HG02798 (cell line): ENCODE measurements around the gene ASXL2.
A peak's percentile ranks its signal among the peaks of the same experiment; 100 is the strongest.
"Not testable (repeated sequence)": the region's sequence is repeated elsewhere in the genome, so short reads cannot be mapped to it uniquely, and the experiment has no call there.

ENCODE experiments used
- ATAC-seq: cut with Tn5 transposase; IDR thresholded peaks from one replicate; pipeline ENCODE4 v1.9.1; 2021; ENCODE audit warnings: mild to moderate bottlenecking; ENCODE audit not compliant: unreplicated experiment, poor library complexity

ASXL2 gene

GRCh38 chr2:25894135-25894830 is 16.0 kb upstream of the ASXL2 start:
- no peak for ATAC-seq

GRCh38 chr2:25891672-25892071 is 13.4 kb upstream of the ASXL2 start:
- no peak for ATAC-seq

GRCh38 chr2:25887624-25888242 is 9.4 kb upstream of the ASXL2 start:
- ATAC-seq: no peak

- no peak for ATAC-seq
Measured at GRCh38 chr2:25885933-25886332, 7.6 kb upstream of the ASXL2 start.

DNA sequence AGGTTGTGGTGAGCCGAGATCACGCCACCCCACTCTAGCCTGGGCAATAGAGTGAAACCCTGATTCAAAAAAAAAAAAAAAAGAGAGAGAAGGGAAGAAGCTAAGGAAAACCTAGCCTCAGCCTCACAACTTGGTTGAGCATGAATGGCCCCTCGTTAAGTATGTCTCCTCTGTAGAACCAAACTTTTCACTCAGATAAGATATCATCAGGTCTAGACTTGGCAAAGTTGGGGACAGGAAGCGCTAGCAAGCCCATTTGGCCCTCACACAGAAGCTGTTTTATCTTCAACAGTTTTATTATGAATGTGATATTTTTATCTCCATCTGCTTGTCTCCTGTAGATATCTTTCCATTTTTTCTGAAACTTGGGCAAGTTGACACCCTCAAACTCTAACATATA is 3.5 kb upstream of the ASXL2 start:
- ATAC-seq: no peak

DNA sequence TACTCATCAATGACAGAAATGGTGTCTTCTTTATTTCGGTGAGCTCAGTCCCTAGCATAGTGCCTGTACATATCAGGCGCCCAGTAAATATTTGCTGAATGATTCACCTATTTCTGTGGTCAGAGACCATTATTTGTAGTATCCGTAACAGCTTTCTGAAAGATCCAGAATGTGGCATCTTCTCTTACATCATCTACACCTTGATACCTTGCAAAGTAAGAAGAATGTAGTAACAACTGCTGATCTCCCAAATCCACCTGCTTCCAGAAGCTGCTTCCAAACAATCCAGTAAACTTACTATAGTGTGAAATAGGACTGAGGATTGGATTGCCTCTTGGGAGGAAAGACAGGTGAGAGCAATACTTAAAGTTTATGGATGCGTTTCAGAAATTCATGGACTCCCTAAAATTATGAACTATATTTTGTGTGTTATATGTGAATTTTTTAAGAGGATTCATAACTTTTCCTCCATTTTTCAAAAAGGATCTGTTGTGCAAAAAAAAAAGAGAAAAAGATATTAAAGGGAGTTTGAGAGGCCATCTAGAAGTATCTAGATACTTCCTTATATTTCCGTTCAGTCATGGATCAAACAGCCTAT is 945 bp upstream of the ASXL2 start:
- no peak for ATAC-seq

- ATAC-seq: peak; percentile 49
Measured at GRCh38 chr2:25877431-25878360, 591 bp downstream of the ASXL2 start.

DNA sequence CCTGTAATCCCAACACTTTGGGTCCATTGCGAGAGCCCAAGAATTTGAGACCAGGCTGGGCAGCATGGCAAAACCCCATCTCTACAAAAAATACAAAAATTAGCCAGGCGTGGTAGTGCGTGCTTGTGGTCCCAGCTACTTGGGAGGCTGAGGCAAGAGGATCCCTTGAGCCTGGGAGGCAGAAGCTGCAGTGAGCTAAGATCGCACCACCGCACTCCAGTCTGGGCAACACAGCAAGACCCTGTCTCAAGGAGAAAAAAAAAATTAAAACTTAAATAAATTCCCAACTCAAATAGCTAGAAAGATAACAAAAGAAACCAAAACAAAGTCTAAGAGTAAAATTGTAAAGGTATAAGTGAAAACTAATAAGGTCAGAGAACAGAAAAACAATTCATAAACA is 6.2 kb downstream of the ASXL2 start:
- no peak for ATAC-seq

DNA sequence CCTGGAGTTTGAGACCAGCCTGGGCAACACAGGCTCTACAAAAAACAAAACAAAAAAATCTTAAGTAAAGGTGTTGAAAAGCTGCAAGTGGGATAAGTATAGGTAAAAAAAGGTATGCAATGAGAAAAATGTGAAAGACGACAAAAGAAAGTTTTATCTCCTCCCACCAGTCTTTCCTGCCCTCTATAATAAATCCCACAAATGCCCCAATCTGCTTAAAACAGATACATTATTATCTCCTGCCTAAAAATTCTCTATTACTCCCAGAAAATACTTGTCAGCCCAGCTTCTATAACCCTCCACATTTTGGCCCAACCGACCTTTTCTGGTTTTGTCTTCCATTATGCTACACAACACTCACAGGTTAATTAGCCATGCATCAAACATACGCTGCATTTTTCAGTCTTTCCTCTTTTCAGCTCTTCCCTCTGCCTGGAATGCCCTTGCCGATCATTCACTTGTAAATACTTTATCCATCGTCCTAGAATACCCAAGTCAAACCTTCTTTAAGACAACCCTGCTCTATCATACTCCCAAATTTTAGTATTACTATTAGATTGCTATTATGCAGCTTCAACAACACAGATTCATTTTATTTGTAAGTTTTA is 10.8 kb downstream of the ASXL2 start:
- no peak for ATAC-seq

DNA sequence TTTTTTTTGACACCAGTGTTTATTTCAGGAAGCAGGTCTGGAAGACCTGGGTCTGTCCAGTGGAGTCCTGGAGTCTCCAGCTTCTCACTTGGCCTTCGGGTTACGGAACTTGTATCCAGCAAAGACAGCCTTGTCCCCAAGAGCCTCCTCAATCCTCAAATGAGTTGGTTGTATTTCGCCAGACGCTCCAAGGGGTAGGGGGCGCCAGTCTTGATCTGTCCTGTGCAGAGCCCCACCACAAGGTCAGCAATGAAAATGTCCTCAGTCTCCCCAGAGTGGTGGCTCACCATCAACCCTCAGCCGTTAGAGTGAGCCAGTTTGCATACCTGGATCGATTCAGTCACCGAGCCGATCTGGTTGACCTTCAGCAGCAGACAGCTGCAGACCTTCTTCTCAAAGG is 21.9 kb downstream of the ASXL2 start:
- no peak for ATAC-seq

DNA sequence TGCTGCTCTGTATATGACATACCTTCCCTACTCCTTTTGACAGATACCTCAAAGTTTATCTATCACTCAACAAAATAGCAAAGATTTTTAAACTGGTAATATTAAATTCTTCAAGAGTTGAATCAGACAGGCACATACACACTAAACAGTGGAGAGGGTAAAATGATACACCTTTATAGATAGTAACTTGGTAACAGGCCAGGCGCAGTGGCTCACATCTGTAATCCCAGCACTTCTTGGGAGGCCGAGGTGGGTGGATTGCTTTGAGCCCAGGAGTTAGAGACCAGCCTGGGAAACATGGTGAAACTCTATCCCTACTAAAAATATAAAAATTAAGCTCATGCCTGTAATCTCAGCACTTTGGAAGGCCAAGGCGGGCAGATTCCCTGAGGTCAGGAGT is 23.2 kb downstream of the ASXL2 start:
- no peak for ATAC-seq

DNA sequence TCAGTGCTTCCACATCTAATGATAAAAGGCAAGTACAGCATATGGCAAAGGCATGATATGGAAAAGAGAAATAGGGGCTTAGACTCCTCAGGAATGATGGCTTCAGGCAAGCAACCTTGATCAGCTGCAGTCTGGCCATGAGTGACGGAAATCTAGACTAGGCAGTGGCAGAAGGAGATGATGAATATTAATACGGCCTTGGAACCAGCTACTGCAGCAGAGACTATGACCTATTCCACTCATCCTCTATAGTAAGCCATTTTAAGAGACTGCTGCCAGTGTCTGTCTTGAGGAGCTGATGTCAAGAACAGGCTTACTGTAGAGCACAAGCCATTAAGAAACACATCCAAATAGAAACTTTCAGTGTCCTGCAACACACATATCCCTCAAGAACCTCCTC is 23.7 kb downstream of the ASXL2 start:
- no peak for ATAC-seq

DNA sequence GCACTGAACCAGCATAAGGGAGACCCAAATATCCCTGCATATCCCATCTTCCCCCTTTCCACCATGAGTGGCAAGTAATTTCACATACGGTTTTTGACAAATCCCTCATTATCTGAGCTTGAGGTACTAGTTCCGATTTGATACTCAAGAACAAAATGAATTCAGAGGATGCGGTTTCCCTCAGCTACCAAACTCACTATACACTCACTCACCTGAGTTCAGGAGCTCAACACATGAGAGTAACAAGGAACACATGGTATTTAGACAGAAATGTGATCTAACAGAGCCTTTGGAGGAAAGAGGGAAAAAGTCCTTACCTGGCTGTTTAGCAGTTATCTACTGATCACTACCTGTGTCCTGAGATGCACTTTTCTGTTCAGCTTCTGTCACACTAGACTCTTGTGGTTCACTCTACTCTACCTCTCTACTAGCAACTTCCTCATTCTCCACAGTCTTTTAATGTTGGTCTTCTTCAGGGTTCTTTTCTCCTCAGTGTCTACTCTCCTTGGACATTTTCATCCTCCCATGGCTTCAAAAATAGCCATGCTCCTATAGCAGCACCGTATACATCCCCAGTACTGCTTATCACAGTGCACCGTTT is 25.1 kb downstream of the ASXL2 start:
- ATAC-seq: no peak

- peak; percentile 70 for ATAC-seq
Measured at GRCh38 chr2:25851740-25852503, 26.4 kb downstream of the ASXL2 start.

- not testable (repeated sequence) for ATAC-seq
Measured at GRCh38 chr2:25850400-25850799, 27.9 kb downstream of the ASXL2 start.

GRCh38 chr2:25849350-25849749 is 28.9 kb downstream of the ASXL2 start:
- ATAC-seq: not testable (repeated sequence)

DNA sequence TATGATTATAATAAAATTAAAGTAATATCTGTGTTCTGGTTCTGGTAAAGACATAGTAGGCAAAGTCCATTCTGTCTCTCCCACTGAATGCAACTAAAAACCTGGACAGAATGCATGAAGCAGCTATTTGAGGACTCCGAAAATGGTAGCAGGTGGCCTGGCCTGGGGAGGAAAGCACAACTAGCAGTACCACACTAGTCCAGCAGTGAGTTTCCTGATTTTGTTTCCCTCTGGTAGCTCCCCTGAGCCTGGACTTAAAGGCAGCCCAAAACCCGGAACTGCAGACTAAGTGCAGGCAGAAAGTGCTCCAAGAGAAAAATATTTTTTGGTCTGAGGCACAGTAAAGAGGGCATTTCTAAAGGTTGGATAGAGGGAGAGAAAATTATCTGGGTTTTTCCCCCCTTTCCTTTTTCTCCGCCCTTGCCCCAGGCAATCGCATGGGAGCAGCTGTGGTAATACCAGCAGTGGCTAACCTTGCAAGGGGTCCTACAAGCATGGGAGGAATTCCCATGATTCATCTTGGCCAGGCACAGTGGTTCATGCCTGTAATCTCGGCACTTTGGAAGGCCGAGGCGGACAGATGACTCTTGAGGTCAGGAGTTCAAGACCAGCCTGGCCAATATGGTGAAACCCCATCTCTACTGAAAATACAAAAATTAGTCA is 32.3 kb downstream of the ASXL2 start:
- no peak for ATAC-seq

DNA sequence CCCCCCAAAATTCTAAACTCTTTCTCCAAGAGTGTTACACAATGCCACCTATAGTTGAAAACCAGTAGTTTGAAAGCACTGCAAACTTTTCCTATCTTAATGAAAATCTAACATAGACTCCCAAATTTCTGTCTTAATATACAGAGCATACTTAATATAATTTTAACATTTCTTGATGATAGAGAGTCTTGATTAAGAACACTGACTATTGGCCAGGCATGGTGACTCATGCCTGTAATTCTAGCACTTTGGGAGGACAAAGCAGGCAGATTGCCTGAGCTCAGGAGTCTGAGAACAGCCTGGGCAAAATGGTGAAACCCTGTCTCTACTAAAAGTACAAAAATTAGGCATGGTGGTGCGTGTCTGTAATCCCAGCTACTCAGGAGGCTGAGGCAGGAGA is 34.2 kb downstream of the ASXL2 start:
- ATAC-seq: no peak

GRCh38 chr2:25842155-25842554 is 36.1 kb downstream of the ASXL2 start:
- no peak for ATAC-seq
